IPS-18a (cell line): ENCODE data around the gene CAMK1D.
"Not testable (repeated sequence)": the region's sequence is repeated elsewhere in the genome, so short reads cannot be mapped to it uniquely, and the experiment has no call there.

Experiments
- H3K27ac ChIP-seq: one replicate; pipeline ENCODE4 v1.5.1; 2013; ENCODE audit warnings: low read length
- H3K27me3 ChIP-seq: one replicate; pipeline ENCODE4 v1.6.1; 2013; ENCODE audit warnings: mild to moderate bottlenecking, low read length; ENCODE audit not compliant: control insufficient read depth, insufficient read depth
- H3K36me3 ChIP-seq: one replicate; pipeline ENCODE4 v1.6.1; 2013; ENCODE audit warnings: low read depth, low read length; ENCODE audit not compliant: control insufficient read depth
- H3K4me1 ChIP-seq: one replicate; pipeline ENCODE4 v1.6.1; 2013; ENCODE audit warnings: low read depth, low read length; ENCODE audit not compliant: control insufficient read depth
- H3K4me3 ChIP-seq: one replicate; pipeline ENCODE4 v1.5.1; 2013; ENCODE audit warnings: low read length
- H3K9ac ChIP-seq: one replicate; pipeline ENCODE4 v1.6.1; 2013; ENCODE audit warnings: mild to moderate bottlenecking, low read length, moderate library complexity
- H3K9me3 ChIP-seq: one replicate; pipeline ENCODE4 v1.6.1; 2013; ENCODE audit warnings: low read depth, low read length; ENCODE audit not compliant: control insufficient read depth

Gene CAMK1D

DNA sequence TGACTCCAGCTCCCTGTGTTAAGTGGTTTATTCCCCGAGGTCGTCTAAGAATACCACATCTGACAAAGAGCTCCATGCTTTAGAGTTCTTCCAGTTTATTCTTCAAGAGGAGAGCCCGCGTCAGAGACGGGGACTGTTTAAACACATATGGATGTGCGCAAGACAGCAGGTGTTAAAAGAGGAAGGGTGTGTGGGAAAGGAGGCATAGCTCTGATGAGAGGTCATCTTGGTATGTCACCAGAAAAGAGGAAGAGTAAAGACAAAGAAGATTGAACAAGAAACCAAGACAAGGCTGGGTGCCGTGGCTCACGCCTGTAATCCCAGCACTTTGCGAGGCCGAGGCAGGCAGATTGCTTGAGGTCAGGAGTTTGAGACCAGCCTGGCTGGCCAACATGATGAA lies 393.4 kb downstream of the CAMK1D start:
- no peak overlapping the region for H3K9ac ChIP-seq
- H3K27ac ChIP-seq, result no peak overlapping the region
- H3K4me1 ChIP-seq, result no peaks in the 10 kb centered on the region
- H3K36me3 ChIP-seq, result no peaks in the 10 kb centered on the region
- H3K4me3 ChIP-seq, result no peak overlapping the region
- no peaks in the 10 kb centered on the region for H3K9me3 ChIP-seq
- no peaks in the 10 kb centered on the region for H3K27me3 ChIP-seq

- not testable (repeated sequence) for H3K36me3 ChIP-seq, H3K27ac ChIP-seq, H3K4me1 ChIP-seq, H3K9me3 ChIP-seq, H3K27me3 ChIP-seq, H3K4me3 ChIP-seq, H3K9ac ChIP-seq
Measured at GRCh38 chr10:12743466-12743865, 394.1 kb downstream of the CAMK1D start.

DNA sequence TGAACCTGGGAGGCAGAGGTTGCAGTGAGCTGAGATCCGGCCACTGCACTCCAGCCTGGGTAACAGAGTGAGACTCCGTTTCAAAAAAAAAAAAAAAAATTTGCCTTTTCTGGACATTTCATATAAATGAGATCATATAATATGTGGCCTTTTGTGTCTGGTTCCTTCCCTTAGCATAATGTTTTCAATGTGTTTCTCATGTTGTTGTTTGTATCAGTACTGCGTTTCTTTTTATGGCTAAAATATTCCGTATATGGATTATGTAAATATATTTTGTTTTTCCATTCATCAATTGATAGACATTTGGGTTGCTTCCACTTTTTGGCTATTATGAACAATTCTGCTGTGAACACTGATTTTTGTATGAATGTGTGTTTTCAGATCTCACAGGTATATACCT lies 394.6 kb downstream of the CAMK1D start:
- Histone ChIP-seq H3K27ac (no peak overlapping the region), H3K36me3 (no peaks in the 10 kb centered on the region), H3K27me3 (no peaks in the 10 kb centered on the region), H3K4me3 (no peak overlapping the region), H3K9me3 (no peaks in the 10 kb centered on the region), H3K9ac (no peak overlapping the region), H3K4me1 (no peaks in the 10 kb centered on the region)

- Histone ChIP-seq H3K9me3 (no peaks in the 10 kb centered on the region), H3K9ac (no peak overlapping the region)
Measured at GRCh38 chr10:12748186-12748585, 398.8 kb downstream of the CAMK1D start.

GRCh38 chr10:12749760-12750478 lies 400.6 kb downstream of the CAMK1D start:
- Histone ChIP-seq H3K9ac (no peak overlapping the region), H3K4me1 (no peaks in the 10 kb centered on the region), H3K4me3 (no peak overlapping the region), H3K36me3 (no peaks in the 10 kb centered on the region), H3K9me3 (no peaks in the 10 kb centered on the region), H3K27me3 (no peaks in the 10 kb centered on the region), H3K27ac (no peak overlapping the region)

More at GRCh38 chr10:12748186-12748585, 398.8 kb downstream of the CAMK1D start:
- H3K36me3 ChIP-seq, result no peaks in the 10 kb centered on the region
- H3K4me3 ChIP-seq, result no peak overlapping the region
- H3K27ac ChIP-seq, result no peak overlapping the region
- no peaks in the 10 kb centered on the region for H3K4me1 ChIP-seq
- H3K27me3 ChIP-seq, result no peaks in the 10 kb centered on the region

- H3K27me3 ChIP-seq, result no peaks in the 10 kb centered on the region
- H3K9ac ChIP-seq, result no peak overlapping the region
- no peaks in the 10 kb centered on the region for H3K4me1 ChIP-seq
- H3K27ac ChIP-seq, result no peak overlapping the region
- H3K4me3 ChIP-seq, result no peak overlapping the region
- no peaks in the 10 kb centered on the region for H3K36me3 ChIP-seq
- no peaks in the 10 kb centered on the region for H3K9me3 ChIP-seq
Measured at GRCh38 chr10:12750526-12751201, 401.3 kb downstream of the CAMK1D start.

GRCh38 chr10:12755075-12755474 lies 405.7 kb downstream of the CAMK1D start:
- no peaks in the 10 kb centered on the region for H3K27me3 ChIP-seq
- H3K4me1 ChIP-seq, result no peaks in the 10 kb centered on the region
- no peak overlapping the region for H3K9ac ChIP-seq
- H3K27ac ChIP-seq, result no peak overlapping the region
- no peaks in the 10 kb centered on the region for H3K36me3 ChIP-seq
- H3K9me3 ChIP-seq, result no peaks in the 10 kb centered on the region
- no peak overlapping the region for H3K4me3 ChIP-seq

DNA sequence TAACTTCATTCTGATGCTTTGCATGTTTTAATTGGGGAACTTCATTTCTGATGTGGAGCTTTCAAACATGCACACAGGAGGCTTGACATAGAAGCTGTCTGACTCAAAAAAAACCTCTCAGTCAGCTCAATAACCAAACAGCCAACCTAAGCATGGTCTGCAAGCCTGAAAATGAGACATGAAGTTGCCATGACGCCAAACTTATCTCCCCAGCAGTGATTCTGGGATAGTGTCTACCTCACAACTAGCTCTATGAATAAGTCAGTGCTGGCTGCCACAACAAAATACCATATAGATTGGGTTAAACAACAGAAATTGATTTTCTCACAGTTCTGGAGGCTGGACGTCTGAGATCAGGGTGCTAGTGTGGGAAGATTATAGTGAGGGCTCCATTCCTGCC lies 408.0 kb downstream of the CAMK1D start:
- no peaks in the 10 kb centered on the region for H3K36me3 ChIP-seq
- no peak overlapping the region for H3K9ac ChIP-seq
- H3K4me3 ChIP-seq, result no peak overlapping the region
- H3K27me3 ChIP-seq, result no peaks in the 10 kb centered on the region
- H3K27ac ChIP-seq, result no peak overlapping the region
- no peaks in the 10 kb centered on the region for H3K4me1 ChIP-seq
- H3K9me3 ChIP-seq, result no peaks in the 10 kb centered on the region

- no peaks in the 10 kb centered on the region for H3K27me3 ChIP-seq
Measured at GRCh38 chr10:12758271-12758670, 408.9 kb downstream of the CAMK1D start.

GRCh38 chr10:12766223-12766622 lies 416.9 kb downstream of the CAMK1D start:
- H3K27ac ChIP-seq, result peak overlapping the region; percentile 42
- peaks cover 39% of the 10 kb centered on the region for H3K4me1 ChIP-seq
- no peak overlapping the region for H3K4me3 ChIP-seq
- peak overlapping the region; percentile 59 for H3K9ac ChIP-seq
- peaks cover 8% of the 10 kb centered on the region for H3K27me3 ChIP-seq
- H3K36me3 ChIP-seq, result no peaks in the 10 kb centered on the region
- H3K9me3 ChIP-seq, result no peaks in the 10 kb centered on the region

More at GRCh38 chr10:12758271-12758670, 408.9 kb downstream of the CAMK1D start:
- Histone ChIP-seq H3K4me1 (no peaks in the 10 kb centered on the region), H3K36me3 (no peaks in the 10 kb centered on the region), H3K4me3 (no peak overlapping the region), H3K9ac (no peak overlapping the region), H3K27ac (no peak overlapping the region), H3K9me3 (no peaks in the 10 kb centered on the region)

GRCh38 chr10:12768156-12769100 lies 419.1 kb downstream of the CAMK1D start:
- peaks cover 39% of the 10 kb centered on the region for H3K4me1 ChIP-seq
- H3K9ac ChIP-seq, result no peak overlapping the region
- H3K27ac ChIP-seq, result no peak overlapping the region
- no peaks in the 10 kb centered on the region for H3K36me3 ChIP-seq
- peak overlapping the region; percentile 39 for H3K4me3 ChIP-seq
- H3K27me3 ChIP-seq, result peaks cover 8% of the 10 kb centered on the region
- H3K9me3 ChIP-seq, result no peaks in the 10 kb centered on the region
